HG03520 (cell line): ENCODE results near the gene ZNF646.

Source experiments
- ATAC-seq: cut with Tn5 transposase; IDR thresholded peaks from one replicate; pipeline ENCODE4 v1.9.1; 2021; ENCODE audit warnings: mild to moderate bottlenecking, moderate library complexity; ENCODE audit not compliant: unreplicated experiment

ZNF646 gene

GRCh38 chr16:31073970-31074813 lies at the start of gene ZNF646, which contains the start of gene ZNF668:
Gene ZNF646 (plus strand): TSS chr16:31074422. CDS start chr16:31076325, 1,903 bp downstream.
Gene ZNF668 (minus strand): TSS chr16:31074240. CDS start chr16:31064459, 9,781 bp downstream.
- ATAC-seq, result peak; percentile 60

DNA sequence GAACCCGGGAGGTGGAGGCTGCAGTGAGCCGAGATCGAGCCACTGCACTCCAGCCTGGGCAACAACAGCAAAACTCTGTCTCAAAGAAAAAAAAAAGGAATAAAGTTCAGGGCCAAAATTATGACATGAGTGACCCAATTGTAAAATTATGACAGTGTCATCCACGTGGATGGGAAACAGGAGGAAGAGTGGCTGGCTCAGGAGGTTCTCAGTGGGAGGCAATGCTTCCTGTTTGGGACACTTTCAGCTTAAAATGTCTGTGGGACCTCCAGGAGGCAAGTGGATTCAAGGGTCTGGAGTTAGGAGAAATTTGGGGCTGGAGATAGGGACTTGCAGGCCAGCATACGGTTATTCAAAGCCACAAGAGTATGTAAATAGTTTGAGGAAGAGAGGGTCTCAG lies 48.9 kb upstream of the ZNF646 start:
- no peak for ATAC-seq

- no peak for ATAC-seq
These were observed 45.0 kb upstream of the ZNF646 start for GRCh38 chr16:31029272-31029671.

- ATAC-seq, result no peak
These were observed 42.9 kb upstream of the ZNF646 start for GRCh38 chr16:31031276-31031675.

DNA sequence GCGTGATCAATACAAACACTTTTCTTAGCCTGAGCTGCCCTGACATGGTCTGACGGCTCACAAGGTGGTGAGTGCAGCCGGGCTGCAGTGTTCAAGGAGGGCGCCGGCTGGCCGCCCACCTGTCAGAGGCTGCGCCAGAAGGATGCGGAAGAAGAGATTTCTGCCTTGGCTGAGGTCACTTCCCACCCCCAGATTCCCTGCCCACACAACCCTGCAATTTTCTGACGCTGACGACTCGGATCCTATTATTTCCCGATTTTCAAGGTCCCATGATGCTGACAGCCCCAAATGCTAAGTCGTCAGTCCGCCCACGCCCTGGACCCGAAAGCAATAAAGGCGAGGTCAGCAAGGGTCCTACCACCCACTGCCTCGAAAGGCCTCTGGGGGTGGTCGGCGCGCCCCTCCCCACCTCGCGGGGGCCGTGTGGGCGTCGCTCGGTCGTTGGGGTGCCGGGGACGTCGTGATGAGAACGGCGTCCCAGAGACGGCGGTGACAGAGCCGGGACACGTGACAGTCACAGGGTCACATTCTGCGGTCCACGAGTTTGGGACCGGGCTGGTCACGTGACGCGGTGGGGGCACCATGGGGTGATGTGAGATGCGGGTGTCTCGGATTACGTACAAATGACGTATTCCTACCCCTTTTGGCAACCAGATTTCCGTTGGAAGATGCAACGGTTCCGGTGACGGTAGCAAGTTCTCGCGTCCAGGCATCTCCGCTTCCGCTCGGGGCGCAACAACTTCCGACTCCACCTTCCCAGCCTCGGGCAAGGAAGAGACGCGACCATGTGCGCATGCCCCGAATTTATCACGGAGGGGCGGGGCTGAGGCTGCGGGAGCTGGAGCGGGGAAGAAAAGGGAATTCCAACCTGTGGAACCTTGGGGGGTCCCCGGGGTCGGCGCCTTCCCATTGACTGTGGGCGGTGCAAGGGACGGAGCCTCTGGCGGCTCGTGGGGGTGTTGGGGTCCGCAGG lies 41.2 kb upstream of the ZNF646 start, which contains the start of gene STX4:
TSS of gene STX4 (plus strand) at position 823 of the 973 bp plus-strand sequence. CDS start 248 bp downstream, outside the sequence.
- ATAC-seq, result peak; percentile 83

GRCh38 chr16:31033709-31034492 lies 40.3 kb upstream of the ZNF646 start:
- ATAC-seq, result peak; percentile 36

DNA sequence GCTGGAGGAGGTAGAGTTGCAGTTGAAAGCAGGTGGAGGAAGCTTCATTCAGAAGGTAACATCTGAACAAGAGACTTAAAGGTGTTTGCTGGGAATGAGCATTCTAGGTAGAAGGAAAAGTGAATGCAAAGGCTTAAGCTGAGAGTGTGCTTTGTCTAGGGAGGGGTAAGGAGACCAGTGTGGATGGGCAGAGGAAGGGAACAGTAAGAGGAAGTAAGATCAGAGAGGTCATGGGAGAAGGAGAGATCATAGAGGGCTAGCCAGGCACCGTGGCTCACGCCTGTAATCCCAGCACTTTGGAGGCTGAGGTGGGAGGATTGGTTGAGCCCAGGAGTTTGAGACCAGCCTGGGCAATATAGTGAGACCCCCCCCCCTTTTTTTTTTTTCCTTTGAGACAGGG lies 37.5 kb upstream of the ZNF646 start:
- no peak for ATAC-seq

DNA sequence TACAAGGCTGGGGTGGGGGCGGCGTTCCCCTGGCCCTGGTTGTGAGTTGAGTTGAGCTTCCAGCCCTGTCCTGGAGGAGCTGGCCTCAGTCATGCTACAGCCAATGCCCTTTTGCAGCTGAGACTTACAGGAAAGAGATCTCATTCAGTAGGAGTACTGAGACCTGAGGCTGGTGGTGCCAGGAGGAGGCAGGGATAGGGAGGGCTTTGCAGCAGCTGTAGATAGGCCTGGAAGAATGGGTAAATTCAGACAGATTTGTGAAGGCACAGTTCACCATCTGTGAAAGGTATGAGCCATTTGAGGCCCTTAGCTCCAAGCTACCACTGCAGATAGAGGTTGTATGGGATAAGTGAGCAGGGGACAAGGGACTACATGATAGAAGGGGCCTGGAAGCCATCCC lies 35.2 kb upstream of the ZNF646 start:
- ATAC-seq, result no peak

GRCh38 chr16:31042866-31043265 lies 31.4 kb upstream of the ZNF646 start:
- no peak for ATAC-seq

DNA sequence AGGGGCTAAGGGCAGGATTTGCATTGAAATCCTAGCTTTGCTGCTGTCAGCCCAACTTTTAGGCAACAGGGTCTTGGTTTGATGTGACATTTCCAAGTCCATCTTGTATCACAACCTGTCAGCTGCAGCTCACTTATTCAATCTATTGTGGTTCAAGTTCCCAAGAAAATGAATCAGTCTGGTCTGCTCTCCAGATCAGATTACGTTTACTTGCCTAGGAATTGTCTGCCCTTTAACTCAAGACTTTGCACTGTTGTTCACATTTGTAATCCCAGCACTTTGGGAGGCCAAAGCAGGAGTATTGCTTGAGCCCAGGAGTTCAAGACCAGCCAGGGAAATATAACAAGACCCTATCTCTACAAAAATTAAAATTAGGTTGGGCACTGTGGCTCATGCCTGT lies 30.9 kb upstream of the ZNF646 start:
- ATAC-seq, result no peak

- no peak for ATAC-seq
These were observed 30.2 kb upstream of the ZNF646 start for GRCh38 chr16:31043898-31044481.

DNA sequence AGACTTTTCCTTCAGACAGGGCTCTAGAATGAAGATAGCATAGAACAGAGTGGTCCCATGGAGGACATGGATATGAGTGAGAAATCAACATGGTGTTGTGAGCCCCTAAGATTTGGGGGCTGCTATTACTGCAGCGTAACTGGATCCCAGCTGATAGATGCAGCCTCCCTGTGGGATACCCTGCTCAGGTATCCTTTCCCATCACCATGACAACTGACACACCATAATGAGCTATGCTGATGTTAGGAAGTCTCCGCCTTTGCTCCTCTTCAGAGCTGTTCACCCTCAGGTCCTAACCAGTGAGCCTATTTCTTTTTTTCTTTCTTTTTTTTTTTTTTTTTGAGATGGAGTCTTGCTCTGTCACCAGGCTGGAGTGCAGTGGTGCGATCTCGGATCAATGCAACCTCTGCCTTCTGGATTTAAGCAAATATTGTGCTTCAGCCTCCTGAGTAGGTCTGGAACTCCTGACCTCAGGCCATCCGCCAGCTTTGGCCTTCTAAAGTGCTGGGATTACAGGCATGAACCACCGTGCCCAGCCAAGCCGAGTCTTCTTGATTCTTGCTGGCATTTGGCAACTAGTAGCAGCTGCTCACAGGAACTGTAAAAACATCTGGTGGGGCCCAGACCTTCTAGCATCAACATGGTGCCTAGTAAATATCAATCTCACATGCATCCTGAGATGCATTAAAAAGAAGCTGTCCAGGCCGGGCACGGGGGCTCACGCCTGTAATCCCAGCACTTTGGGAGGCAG lies 23.8 kb upstream of the ZNF646 start:
- ATAC-seq, result no peak

DNA sequence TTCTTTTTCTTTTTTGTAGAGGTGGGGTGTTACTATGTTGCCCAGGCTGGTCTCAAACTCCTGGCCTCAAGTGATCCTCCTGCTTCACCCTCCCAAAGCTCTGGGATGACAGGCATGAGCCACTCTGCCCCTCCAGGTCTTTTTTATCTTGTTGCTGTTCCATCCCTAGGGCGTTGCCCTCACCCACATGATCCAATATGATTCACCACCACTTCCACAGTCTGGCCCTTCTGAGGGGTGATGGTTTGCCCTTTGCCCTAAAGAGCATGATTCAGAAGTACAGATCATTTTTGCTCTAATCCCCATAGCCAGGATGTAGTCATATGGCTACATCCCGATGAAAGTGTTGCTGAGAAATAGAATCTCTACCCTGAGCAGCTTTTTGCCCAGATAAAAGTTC lies 22.1 kb upstream of the ZNF646 start:
- no peak for ATAC-seq

- ATAC-seq, result no peak
These were observed 18.6 kb upstream of the ZNF646 start for GRCh38 chr16:31055613-31056012.

GRCh38 chr16:31061126-31061812 lies 13.0 kb upstream of the ZNF646 start:
- no peak for ATAC-seq

GRCh38 chr16:31061813-31062440 lies 12.3 kb upstream of the ZNF646 start:
- ATAC-seq, result no peak

- no peak for ATAC-seq
These were observed 10.8 kb upstream of the ZNF646 start for GRCh38 chr16:31063495-31063842.

DNA sequence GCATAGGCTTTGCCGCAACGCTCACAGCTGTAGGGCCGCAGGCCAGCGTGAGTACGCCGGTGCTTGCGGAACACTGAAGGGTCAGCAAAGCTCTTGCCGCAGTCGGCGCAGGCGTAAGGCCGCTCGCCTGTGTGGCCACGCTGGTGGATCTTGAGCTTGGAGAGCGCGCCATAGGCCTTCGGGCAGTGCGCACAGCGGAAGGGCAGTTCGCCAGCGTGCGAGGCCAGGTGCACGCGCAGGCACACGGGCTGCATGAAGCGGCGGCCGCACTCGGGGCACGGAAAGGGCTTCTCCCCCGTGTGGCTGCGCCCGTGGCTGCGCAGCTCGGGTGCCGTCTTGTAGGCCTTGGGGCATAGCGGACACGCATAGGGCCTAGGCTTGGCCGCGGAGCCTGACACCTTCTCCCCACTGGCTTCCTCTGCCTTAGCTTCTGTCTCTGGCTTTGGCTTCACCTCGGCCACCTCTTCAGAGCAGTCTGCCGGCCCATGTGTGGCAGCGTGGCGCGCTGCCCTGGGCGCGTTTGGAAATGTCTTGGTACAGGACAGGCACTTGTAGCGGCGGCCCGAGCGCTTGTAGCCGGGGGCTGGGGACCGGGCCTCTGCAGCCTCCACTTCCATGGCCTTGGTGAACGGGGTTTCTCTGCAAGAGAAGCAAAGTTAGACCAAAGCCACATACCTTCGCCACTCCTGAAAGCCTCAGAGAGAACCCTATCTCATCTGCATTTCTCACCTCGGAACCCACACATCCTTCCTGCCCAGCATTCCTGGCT lies 10.2 kb upstream of the ZNF646 start:
- no peak for ATAC-seq
